ENCODE results near the gene ATP6V0A1. TPM values are rescaled to one million over a fixed set of nuclear protein-coding genes. Genes with fewer than 3 reads are reported as not detected.
"Not testable (repeated sequence)": the region's sequence is repeated elsewhere in the genome, so short reads cannot be mapped to it uniquely, and the experiment has no call there.

ATP6V0A1 gene
- total RNA-seq, 1 experiment from 2014 or later, result 55.2 TPM

DNA sequence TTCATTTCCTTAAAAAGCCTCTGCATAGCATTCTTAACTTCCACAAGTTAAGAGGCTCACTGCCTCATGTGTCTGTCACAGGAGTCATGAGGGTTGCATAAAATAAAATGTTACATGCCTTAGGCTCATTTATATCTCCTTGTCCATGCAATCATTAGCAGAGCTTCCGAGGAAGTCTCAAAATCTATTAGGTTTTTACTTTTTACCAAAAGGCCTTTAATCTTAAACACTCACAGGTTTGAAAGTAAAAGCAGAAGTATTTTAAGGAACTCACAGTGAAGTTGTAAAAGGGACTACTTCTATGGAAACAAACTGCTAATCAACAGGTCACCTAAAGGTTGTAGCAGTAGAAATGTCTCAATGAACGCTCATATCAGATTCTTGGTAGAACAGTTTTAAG lies 5.2 kb upstream of the ATP6V0A1 start:
- ChIA-PET POLR2A (no interaction called here), CTCF (no interaction called here)
- H3K27me3 Mint-ChIP-seq (ENCODE audit: low read depth), result no peaks in the 10 kb centered on the region
- H3K4me3 Mint-ChIP-seq, result no peak overlapping the region
- ATAC-seq (no peak), DNase-seq (ENCODE audit: low spot score) (no peak)
- peaks cover 8% of the 10 kb centered on the region for H3K9me3 Mint-ChIP-seq
- H3K27ac Mint-ChIP-seq, result no peak overlapping the region
- H3K36me3 Mint-ChIP-seq, result peaks cover 3% of the 10 kb centered on the region
- no peak for TF ChIP-seq GABPB1 (CRISPR knock-in tag; IDR thresholded peaks at IDR 0.05)
- H3K4me1 Mint-ChIP-seq, result peaks cover 15% of the 10 kb centered on the region

GRCh38 chr17:42454987-42455386 lies 3.7 kb upstream of the ATP6V0A1 start:
- H3K27me3 Mint-ChIP-seq (ENCODE audit: low read depth); H3K36me3 Mint-ChIP-seq; H3K4me3 Mint-ChIP-seq; H3K27ac Mint-ChIP-seq; POLR2A ChIA-PET; H3K9me3 Mint-ChIP-seq; ATAC-seq; DNase-seq (ENCODE audit: low spot score): not testable (repeated sequence)
- H3K4me1 Mint-ChIP-seq, result peaks cover 28% of the 10 kb centered on the region
- CTCF ChIA-PET, result interaction anchor here (0.6 kb wide), 1 partner anchor 28 kb away, joined by 3 read pairs; no protein-coding TSS in a partner anchor

- TF ChIP-seq SMAD3 (CRISPR knock-in tag; IDR thresholded peaks at IDR 0.05; ENCODE audit: borderline replicate concordance) (no peak), PRRX2 (CRISPR knock-in tag; IDR thresholded peaks at IDR 0.05) (no peak), MYBL2 (CRISPR knock-in tag; IDR thresholded peaks at IDR 0.05) (no peak)
- TF ChIP-seq, protein P1, sequence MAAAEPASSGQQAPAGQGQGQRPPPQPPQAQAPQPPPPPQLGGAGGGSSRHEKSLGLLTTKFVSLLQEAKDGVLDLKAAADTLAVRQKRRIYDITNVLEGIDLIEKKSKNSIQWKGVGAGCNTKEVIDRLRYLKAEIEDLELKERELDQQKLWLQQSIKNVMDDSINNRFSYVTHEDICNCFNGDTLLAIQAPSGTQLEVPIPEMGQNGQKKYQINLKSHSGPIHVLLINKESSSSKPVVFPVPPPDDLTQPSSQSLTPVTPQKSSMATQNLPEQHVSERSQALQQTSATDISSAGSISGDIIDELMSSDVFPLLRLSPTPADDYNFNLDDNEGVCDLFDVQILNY (CRISPR knock-in tag; IDR thresholded peaks at IDR 0.05), result no peak
- H3K4me1 Mint-ChIP-seq, result peaks cover 34% of the 10 kb centered on the region
- peaks cover 4% of the 10 kb centered on the region; the same call in 1 of the 2 replicates for H3K9me3 Mint-ChIP-seq
- no peaks in the 10 kb centered on the region; the same call in 1 of the 2 replicates for H3K27me3 Mint-ChIP-seq (ENCODE audit: low read depth)
- no peak for ATAC-seq
- no peak overlapping the region for H3K4me3 Mint-ChIP-seq
- DNase-seq (ENCODE audit: low spot score), result no peak
- ChIA-PET POLR2A (no interaction called here), CTCF (interaction anchor here (1.1 to 1.6 kb wide), 2 partner anchors 61 to 71 kb away, joined by 5 to 7 read pairs; no protein-coding TSS in a partner anchor)
- peak overlapping the region; percentile 71 for H3K27ac Mint-ChIP-seq
- peaks cover 3% of the 10 kb centered on the region for H3K36me3 Mint-ChIP-seq
These were observed 2.2 kb upstream of the ATP6V0A1 start for GRCh38 chr17:42456223-42457106.

GRCh38 chr17:42457107-42457792 lies 1.4 kb upstream of the ATP6V0A1 start:
- peaks cover 3% of the 10 kb centered on the region for H3K36me3 Mint-ChIP-seq
- no peaks in the 10 kb centered on the region; the same call in 1 of the 2 replicates for H3K27me3 Mint-ChIP-seq (ENCODE audit: low read depth)
- ChIA-PET POLR2A (no interaction called here), CTCF (interaction anchor here (1.1 to 1.6 kb wide), 2 partner anchors 60 to 70 kb away, joined by 5 to 7 read pairs; no protein-coding TSS in a partner anchor)
- TF ChIP-seq, protein P2, sequence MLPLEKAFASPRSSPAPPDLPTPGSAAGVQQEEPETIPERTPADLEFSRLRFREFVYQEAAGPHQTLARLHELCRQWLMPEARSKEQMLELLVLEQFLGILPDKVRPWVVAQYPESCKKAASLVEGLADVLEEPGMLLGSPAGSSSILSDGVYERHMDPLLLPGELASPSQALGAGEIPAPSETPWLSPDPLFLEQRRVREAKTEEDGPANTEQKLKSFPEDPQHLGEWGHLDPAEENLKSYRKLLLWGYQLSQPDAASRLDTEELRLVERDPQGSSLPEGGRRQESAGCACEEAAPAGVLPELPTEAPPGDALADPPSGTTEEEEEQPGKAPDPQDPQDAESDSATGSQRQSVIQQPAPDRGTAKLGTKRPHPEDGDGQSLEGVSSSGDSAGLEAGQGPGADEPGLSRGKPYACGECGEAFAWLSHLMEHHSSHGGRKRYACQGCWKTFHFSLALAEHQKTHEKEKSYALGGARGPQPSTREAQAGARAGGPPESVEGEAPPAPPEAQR (CRISPR knock-in tag; IDR thresholded peaks at IDR 0.05), result no peak
- TF ChIP-seq NR3C1 (CRISPR knock-in tag; conservative IDR thresholded peaks at IDR 0.05; ENCODE audit: low read depth) (no peak), SOX15 (CRISPR knock-in tag; IDR thresholded peaks at IDR 0.05) (no peak), ZBTB21 (CRISPR knock-in tag; IDR thresholded peaks at IDR 0.05; ENCODE audit: borderline replicate concordance) (no peak)
- ATAC-seq, result no peak
- no peak for DNase-seq (ENCODE audit: low spot score)
- peak overlapping the region; percentile 73 for H3K27ac Mint-ChIP-seq
- H3K4me1 Mint-ChIP-seq, result peaks cover 34% of the 10 kb centered on the region
- H3K4me3 Mint-ChIP-seq, result peak overlapping the region; percentile 47
- peaks cover 4% of the 10 kb centered on the region; the same call in 1 of the 2 replicates for H3K9me3 Mint-ChIP-seq

- Mint-ChIP-seq H3K4me3 (peak overlapping the region; percentile 93), H3K27ac (peak overlapping the region; percentile 97), H3K4me1 (peaks cover 34% of the 10 kb centered on the region), H3K27me3 (ENCODE audit: low read depth) (no peaks in the 10 kb centered on the region; the same call in 1 of the 2 replicates), H3K9me3 (peaks cover 4% of the 10 kb centered on the region; the same call in 1 of the 2 replicates), H3K36me3 (peaks cover 6% of the 10 kb centered on the region)
- peak; percentile 31 for DNase-seq (ENCODE audit: low spot score)
- ATAC-seq, result peak; percentile 59
- ChIA-PET CTCF (interaction anchor here (0.6 to 1.3 kb wide), 5 partner anchors 20 to 367 kb away, joined by 3 to 4 read pairs (median 4); no protein-coding TSS in a partner anchor), POLR2A (no interaction called here)
- TF ChIP-seq CREB1 (CRISPR knock-in tag; IDR thresholded peaks at IDR 0.05) (no peak), E2F4 (CRISPR knock-in tag; IDR thresholded peaks at IDR 0.05; ENCODE audit: borderline replicate concordance, low read depth) (no peak), ZNF416 (CRISPR knock-in tag; IDR thresholded peaks at IDR 0.05) (no peak), RELA (CRISPR knock-in tag; IDR thresholded peaks at IDR 0.05; ENCODE audit: borderline replicate concordance) (no peak), SOX15 (CRISPR knock-in tag; IDR thresholded peaks at IDR 0.05) (no peak), FOXP1 (CRISPR knock-in tag; IDR thresholded peaks at IDR 0.05; ENCODE audit: borderline replicate concordance) (no peak), JAZF1 (CRISPR knock-in tag; IDR thresholded peaks at IDR 0.05) (no peak), HMGA2 (CRISPR knock-in tag; IDR thresholded peaks at IDR 0.05) (no peak), GABPB1 (CRISPR knock-in tag; IDR thresholded peaks at IDR 0.05) (no peak), PRRX2 (CRISPR knock-in tag; IDR thresholded peaks at IDR 0.05) (no peak), MAX (CRISPR knock-in tag; IDR thresholded peaks at IDR 0.05) (no peak)
- TF ChIP-seq, protein P3, sequence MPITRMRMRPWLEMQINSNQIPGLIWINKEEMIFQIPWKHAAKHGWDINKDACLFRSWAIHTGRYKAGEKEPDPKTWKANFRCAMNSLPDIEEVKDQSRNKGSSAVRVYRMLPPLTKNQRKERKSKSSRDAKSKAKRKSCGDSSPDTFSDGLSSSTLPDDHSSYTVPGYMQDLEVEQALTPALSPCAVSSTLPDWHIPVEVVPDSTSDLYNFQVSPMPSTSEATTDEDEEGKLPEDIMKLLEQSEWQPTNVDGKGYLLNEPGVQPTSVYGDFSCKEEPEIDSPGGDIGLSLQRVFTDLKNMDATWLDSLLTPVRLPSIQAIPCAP (CRISPR knock-in tag; IDR thresholded peaks at IDR 0.05), result no peak
These were observed 650 bp downstream of the ATP6V0A1 start for GRCh38 chr17:42459256-42459800.
